Jurkat, Clone E6-1 (cell line): ENCODE results near the gene WNT7B.

ENCODE experiments used
- DNase-seq: peaks from one replicate; pipeline ENCODE4 v3.0.0-alpha.2; 2011; ENCODE audit warnings: low read depth, low spot score
- H3K4me3 ChIP-seq: 2 replicates; pipeline ENCODE4 v1.5.1; 2011; ENCODE audit warnings: mild to moderate bottlenecking, low read length, control low read depth, moderate library complexity

The WNT7B gene

DNA sequence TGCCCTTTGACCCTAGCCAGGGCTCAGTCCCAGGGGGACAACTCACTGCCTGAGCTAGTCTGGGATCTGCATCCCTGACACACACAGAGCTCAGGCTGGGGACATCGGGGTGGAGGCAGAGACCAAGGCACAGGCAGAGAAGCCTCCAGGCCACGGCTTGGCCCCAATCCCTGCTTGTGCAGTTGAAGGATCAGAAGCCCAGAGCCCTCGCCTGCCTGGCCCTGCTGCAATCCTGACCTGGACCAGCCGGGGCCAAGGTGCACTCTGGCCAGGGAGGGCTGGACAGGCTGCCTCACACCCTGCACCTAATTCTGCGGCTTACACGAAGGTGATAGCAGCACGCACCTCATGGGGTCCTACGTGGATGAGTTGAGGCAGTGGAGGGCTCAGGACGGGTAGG, 34.6 kb downstream of the WNT7B start:
- H3K4me3 ChIP-seq: no peak overlapping the region
- DNase-seq: no peak

DNA sequence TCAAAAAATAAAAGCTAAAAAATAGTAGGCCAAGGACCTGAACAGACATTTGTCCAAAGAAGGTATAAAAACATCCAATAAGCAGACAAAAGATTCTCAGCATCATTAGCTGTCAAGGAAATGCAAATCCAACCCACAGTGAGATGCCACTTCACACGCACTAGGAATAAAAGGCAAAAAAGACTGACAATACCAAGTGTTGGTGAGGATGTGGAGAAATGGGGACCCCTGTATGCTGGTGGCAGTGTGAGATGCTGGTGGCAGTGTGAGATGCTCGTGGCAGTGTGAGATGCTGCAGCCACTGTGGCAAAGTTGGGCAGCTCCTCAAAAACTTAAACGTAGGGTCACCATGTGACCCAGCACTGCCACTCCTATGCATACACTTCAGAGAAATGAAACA, 38.0 kb downstream of the WNT7B start:
- no peak overlapping the region for H3K4me3 ChIP-seq
- DNase-seq: no peak

DNA sequence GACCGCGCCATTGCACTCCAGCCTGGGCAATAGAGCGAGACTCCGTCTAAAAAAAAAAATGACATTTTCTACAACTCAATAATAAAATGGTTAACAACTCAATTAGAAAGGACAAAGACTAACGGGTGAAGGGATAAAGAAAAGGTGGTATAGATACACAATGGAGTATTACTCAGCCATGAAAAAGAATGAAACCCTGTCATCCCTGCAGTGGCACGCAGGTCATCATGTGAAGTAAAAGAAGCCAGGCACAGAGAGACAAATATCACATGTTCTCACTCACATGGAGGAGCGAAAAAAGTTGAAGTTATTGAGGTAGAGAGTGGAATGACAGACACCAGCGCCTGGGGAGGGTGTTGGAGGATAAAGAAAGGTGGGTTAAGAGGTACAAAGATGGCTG, 39.0 kb downstream of the WNT7B start:
- no peak for DNase-seq
- no peak overlapping the region for H3K4me3 ChIP-seq

DNA sequence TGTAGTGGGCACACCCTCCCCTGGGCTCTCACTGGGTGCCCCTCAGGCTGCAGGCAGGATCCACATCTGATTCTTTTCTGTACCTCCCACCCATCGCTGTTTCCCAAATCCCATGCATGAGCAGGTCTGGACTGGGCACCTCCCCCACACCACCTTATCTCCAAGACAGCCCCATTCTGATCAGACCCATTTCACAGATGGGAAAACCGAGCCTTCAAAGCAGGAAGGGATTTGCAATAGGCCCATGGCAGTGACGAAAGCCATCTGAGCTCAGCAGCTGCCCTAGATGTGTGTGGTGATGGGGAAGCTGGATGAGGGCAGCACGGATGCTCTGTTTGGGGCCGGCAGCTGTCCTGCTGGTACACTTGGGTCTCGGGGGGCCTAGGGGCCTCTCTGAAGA, 41.4 kb downstream of the WNT7B start:
- H3K4me3 ChIP-seq: no peak overlapping the region
- DNase-seq: no peak

DNA sequence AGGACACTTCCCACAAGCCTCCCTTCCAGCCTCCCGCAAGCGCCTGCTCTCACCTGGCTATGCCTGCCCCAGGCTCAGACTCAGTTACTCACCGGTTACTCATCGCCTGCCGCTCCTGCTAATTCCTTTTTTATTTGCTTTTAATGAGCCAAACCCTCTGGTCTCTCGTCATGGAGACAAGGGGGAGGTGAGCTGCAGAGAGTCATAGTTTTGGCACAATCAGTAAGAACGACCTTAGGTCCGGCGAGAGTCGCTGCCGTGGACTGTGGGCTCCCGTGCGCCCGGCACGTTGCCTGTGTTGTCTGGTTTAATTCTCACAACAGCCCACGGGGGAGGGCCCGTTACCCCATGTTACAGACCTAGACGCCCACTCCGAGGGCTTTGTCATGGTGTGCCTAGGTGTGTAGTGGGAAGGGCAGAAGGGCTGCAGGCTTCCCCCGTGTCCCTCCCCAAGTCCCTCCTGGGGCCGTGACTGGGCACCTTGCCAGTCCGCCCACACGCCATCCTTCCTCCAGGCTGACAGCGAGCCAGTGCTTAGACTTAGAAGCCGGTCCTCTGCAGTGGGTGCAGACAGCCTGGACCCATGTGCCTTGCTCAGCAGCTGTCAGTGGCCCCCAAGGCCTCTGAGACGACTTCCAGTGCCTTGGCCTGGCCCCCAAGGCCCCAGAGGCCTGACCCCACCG, 42.2 kb downstream of the WNT7B start:
- no peak overlapping the region for H3K4me3 ChIP-seq
- no peak for DNase-seq

- DNase-seq: no peak
- H3K4me3 ChIP-seq: no peak overlapping the region
Measured at GRCh38 chr22:45934168-45934564, 42.8 kb downstream of the WNT7B start.

DNA sequence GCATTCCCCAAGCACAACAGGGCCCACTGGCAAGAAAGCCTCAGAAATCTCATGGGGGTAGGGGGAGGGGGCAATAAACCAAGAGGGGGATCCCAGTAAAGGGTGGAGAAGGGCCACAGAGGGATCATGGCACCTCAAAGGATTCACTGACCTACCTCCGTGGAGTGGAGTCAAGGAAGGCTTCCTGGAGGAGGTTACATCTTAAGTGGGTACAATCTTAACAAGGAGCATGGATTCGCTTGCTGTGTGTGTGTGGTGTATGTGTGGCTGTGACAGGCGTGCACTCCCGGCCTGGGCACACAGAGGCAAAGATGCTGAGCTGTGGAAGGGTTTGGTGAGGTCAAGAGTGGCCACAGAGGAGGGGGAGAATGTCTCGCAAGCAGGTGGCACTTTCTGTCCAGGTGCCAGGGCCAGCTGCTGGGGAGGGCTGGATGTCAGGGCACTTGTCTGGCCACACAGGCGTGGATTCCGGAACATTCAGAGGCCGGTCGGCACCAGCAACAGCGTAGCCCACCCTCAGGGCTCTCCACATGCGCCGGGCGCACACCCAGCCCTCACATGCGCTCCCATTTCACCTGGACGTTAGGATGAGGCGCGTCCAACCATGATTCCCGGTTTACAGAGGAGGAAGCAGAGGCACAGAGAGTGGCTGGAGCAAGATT, 43.3 kb downstream of the WNT7B start:
- no peak for DNase-seq
- H3K4me3 ChIP-seq: no peak overlapping the region

DNA sequence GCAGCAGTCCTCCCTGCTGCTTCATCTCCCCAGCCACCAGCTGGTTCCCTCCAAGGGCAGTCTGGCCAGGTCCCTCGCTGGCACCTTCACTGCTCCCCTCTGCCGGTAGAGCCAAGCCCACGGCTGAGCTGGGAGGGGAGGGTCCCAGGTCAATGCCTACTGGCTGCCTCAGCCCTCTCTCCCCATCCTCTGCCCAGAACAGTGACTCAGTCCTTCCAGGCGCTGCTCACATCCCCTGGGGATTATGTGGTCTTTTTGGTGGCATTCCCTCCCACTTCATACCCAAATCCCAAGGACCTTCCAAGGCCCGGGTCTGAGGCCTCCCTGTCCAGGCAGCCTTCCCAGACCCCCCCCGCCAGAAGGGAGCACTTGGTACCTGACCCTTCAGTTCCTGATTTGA, 44.9 kb downstream of the WNT7B start:
- no peak overlapping the region for H3K4me3 ChIP-seq
- no peak for DNase-seq

DNA sequence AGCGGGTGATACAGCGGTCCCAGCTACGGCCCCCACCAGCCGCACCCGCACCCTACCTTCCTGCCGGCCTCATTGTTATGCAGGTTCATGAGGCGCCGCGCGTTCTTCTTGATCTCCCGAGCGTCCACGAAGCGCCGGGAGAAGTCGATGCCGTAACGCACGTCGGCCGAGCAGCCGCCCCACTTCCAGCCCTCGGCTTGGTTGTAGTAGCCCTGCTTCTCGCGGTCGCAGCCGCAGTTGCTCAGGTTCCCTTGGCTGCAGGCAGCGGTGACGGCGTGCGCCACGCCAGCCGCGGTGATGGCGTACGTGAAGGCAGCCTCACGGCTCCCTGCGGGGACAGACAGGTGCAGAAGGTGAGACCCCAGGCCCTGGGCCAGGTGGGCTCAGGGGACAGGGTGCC, 45.9 kb downstream of the WNT7B start:
- DNase-seq: no peak
- H3K4me3 ChIP-seq: no peak overlapping the region

- no peak for DNase-seq
- H3K4me3 ChIP-seq: no peak overlapping the region
Measured at GRCh38 chr22:45930324-45930723, 46.6 kb downstream of the WNT7B start.

GRCh38 chr22:45929649-45930048, 47.3 kb downstream of the WNT7B start:
- no peak overlapping the region for H3K4me3 ChIP-seq
- no peak for DNase-seq

DNA sequence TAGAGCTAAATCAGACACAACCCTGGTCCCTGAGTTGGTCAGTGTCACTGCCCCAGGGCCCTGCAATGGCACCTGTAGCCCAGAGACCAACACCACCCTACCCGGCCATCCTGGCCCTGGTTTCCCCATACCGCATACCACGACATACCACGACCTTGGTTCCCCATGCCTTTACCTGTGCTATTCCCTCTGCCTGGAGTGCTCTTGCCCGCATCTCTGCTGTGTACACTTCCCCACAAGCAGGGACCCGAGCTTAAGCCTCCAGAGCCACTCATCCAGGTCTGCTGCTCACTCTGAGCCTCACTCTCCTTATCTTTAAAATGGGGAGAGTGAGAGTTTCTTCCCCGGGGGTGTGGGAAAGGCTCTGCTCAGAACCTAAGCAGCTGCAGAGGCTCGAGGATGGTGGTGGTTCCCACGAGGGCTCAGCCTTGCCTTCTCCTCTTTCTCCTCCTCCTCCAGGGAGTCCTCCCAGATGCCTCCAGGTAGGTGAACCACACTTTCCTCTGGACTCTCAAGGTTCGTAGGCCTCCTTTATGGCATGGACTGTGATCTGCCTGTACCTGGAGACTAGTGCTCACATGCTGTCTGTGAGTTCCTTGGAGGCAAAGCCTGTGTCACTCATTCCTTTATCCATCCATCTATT, 48.1 kb downstream of the WNT7B start:
- no peak overlapping the region for H3K4me3 ChIP-seq
- no peak for DNase-seq

DNA sequence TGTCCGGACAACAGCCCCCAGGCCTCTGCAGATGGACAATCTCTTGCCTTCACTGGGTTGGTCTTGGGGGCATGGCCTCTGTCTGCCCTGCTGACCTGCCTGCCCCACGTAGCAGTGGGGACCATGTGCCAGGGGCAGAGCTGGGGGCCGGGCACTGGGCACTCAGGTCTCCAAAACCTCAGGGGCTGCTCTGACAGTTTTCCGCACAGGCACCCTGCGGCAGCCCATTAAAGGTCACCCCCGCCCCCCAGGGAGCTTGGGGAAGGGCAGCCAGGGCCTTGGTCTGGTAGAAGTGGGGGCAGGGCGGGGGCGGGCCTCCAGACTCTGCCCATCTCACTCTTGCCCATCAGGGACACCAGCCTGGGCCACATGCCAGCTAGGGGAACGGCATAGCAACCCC, 49.9 kb downstream of the WNT7B start:
- DNase-seq: no peak
- no peak overlapping the region for H3K4me3 ChIP-seq

GRCh38 chr22:45926433-45926832, 50.5 kb downstream of the WNT7B start:
- no peak overlapping the region for H3K4me3 ChIP-seq
- DNase-seq: no peak

- no peak overlapping the region for H3K4me3 ChIP-seq
- DNase-seq: no peak
Measured at GRCh38 chr22:45925811-45926351, 51.1 kb downstream of the WNT7B start.

- H3K4me3 ChIP-seq: no peak overlapping the region
- no peak for DNase-seq
Measured at GRCh38 chr22:45923835-45924234, 53.1 kb downstream of the WNT7B start.

DNA sequence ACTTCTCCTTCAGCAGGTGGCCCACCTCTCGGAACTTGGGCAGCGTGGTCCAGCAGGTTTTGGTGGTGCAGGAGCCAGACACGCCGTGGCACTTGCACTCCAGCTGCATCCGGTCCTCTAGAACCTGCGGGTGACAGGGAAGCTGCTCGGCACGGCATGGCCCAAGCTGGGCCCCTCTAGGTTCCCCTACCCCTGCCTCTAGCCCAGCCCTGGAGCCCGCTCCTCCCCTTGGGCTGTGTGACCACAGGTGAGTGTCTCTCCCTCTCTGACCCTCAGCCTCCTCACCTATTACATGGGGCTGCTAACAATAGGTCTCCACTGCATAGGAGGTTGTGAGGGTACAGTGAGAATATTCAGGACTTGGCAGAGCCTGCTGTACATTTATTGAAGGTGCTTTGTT, 53.8 kb downstream of the WNT7B start:
- no peak overlapping the region for H3K4me3 ChIP-seq
- DNase-seq: no peak

DNA sequence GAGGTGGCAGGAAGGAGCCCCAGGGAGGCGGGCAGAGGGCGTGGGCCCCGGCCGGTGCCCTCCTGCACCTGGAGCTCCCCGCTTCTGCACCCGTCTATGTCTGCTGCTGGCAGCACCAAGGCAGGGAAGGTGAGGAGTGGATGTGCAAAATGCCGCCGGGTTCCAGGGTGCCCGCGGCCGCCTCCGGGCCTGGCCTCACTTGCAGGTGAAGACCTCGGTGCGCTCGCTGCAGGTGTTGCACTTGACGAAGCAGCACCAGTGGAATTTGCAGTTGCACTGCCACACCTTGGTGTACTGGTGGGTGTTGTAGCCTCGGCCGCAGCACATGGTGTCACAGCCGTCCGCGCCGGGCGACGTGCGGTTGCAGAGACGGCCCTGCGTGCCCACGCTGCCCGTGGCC, 54.3 kb downstream of the WNT7B start:
- no peak overlapping the region for H3K4me3 ChIP-seq
- no peak for DNase-seq

GRCh38 chr22:45922256-45922655, 54.7 kb downstream of the WNT7B start:
- no peak for DNase-seq
- H3K4me3 ChIP-seq: no peak overlapping the region

- no peak overlapping the region for H3K4me3 ChIP-seq
- DNase-seq: no peak
Measured at GRCh38 chr22:45919504-45920286, 57.3 kb downstream of the WNT7B start.
